Chondrocyte (in vitro differentiated cells): Measurements from ENCODE around the gene NADSYN1. TPM values are rescaled to one million over a fixed set of nuclear protein-coding genes. Genes with fewer than 3 reads are reported as not detected.

Experiments used
- DNase-seq: peaks from one replicate; pipeline ENCODE4 v3.0.0; 2021; ENCODE audit warnings: mixed read lengths, low spot score
- H3K27ac Mint-ChIP-seq: one replicate; pipeline ENCODE4 v1.8.0; 2021; ENCODE audit warnings: mild to moderate bottlenecking, moderate library complexity, mixed read lengths; ENCODE audit not compliant: unreplicated experiment
- H3K27me3 Mint-ChIP-seq: 2 replicates; pipeline ENCODE4 v1.8.0; 2021; ENCODE audit warnings: low read depth, mixed read lengths
- H3K36me3 Mint-ChIP-seq: 2 replicates; pipeline ENCODE4 v1.8.0; 2021; ENCODE audit warnings: low read depth, mixed read lengths
- H3K4me1 Mint-ChIP-seq: 2 replicates; pipeline ENCODE4 v1.8.0; 2021; ENCODE audit warnings: low read depth, mild to moderate bottlenecking, mixed read lengths
- H3K4me3 Mint-ChIP-seq: one replicate; pipeline ENCODE4 v1.8.0; 2021; ENCODE audit warnings: mild to moderate bottlenecking, moderate library complexity, mixed read lengths; ENCODE audit not compliant: unreplicated experiment
- H3K9me3 Mint-ChIP-seq: 2 replicates; pipeline ENCODE4 v1.8.0; 2021; ENCODE audit warnings: low read depth, mixed read lengths
- CTCF ChIP-seq: fragments of 200-600 bp; sonication (generic); IDR thresholded peaks from 2 replicates; pipeline ENCODE4 v1.5.0; 2021; ENCODE audit warnings: antibody characterized with exemption, mild to moderate bottlenecking, moderate library complexity
- total RNA-seq: library from RNA; stranded (reverse); gene quantifications from 3 replicates; pipeline ENCODE4 v1.2.1, GENCODE V29; 2021

Gene NADSYN1
- total RNA-seq, 1 donor from 2014 or later, result 38.8 TPM

GRCh38 chr11:71438650-71439049 is 14.4 kb upstream of the NADSYN1 start:
- DNase-seq, result no peak
- H3K36me3 Mint-ChIP-seq, result peaks cover 22% of the 10 kb centered on the region
- no peaks in the 10 kb centered on the region for H3K4me1 Mint-ChIP-seq

GRCh38 chr11:71440021-71440755 is 12.8 kb upstream of the NADSYN1 start:
- no peak overlapping the region for H3K4me3 Mint-ChIP-seq
- DNase-seq, result no peak
- no peaks in the 10 kb centered on the region for H3K27me3 Mint-ChIP-seq
- H3K27ac Mint-ChIP-seq, result no peak overlapping the region
- no peaks in the 10 kb centered on the region for H3K9me3 Mint-ChIP-seq
- H3K36me3 Mint-ChIP-seq, result peaks cover 25% of the 10 kb centered on the region
- no peak for TF ChIP-seq CTCF
- H3K4me1 Mint-ChIP-seq, result no peaks in the 10 kb centered on the region

More at GRCh38 chr11:71438650-71439049, 14.4 kb upstream of the NADSYN1 start:
- Mint-ChIP-seq H3K4me3 (no peak overlapping the region), H3K9me3 (no peaks in the 10 kb centered on the region), H3K27me3 (no peaks in the 10 kb centered on the region), H3K27ac (no peak overlapping the region)
- no peak for TF ChIP-seq CTCF

GRCh38 chr11:71441251-71441650 is 11.8 kb upstream of the NADSYN1 start:
- TF ChIP-seq CTCF, result no peak
- Mint-ChIP-seq H3K4me3 (no peak overlapping the region), H3K9me3 (peaks cover 5% of the 10 kb centered on the region), H3K36me3 (peaks cover 31% of the 10 kb centered on the region), H3K4me1 (no peaks in the 10 kb centered on the region), H3K27me3 (no peaks in the 10 kb centered on the region), H3K27ac (no peak overlapping the region)
- DNase-seq, result no peak

GRCh38 chr11:71442123-71442522 is 10.9 kb upstream of the NADSYN1 start:
- Mint-ChIP-seq H3K36me3 (peaks cover 31% of the 10 kb centered on the region), H3K9me3 (peaks cover 7% of the 10 kb centered on the region), H3K27me3 (no peaks in the 10 kb centered on the region), H3K27ac (no peak overlapping the region), H3K4me3 (no peak overlapping the region), H3K4me1 (peaks cover 4% of the 10 kb centered on the region)
- no peak for TF ChIP-seq CTCF
- peak; percentile 41 for DNase-seq

GRCh38 chr11:71442880-71443279 is 10.1 kb upstream of the NADSYN1 start:
- no peak for TF ChIP-seq CTCF
- H3K4me1 Mint-ChIP-seq, result peaks cover 11% of the 10 kb centered on the region
- H3K9me3 Mint-ChIP-seq, result peaks cover 7% of the 10 kb centered on the region
- DNase-seq, result no peak
- H3K27me3 Mint-ChIP-seq, result no peaks in the 10 kb centered on the region
- no peak overlapping the region for H3K27ac Mint-ChIP-seq
- H3K4me3 Mint-ChIP-seq, result no peak overlapping the region
- H3K36me3 Mint-ChIP-seq, result peaks cover 31% of the 10 kb centered on the region
